ENCODE results near the gene PPIF. TPM values are rescaled to one million over a fixed set of nuclear protein-coding genes. Genes with fewer than 3 reads are reported as not detected.

The PPIF gene
- total and polyA plus RNA-seq, 2 of the 4 experiments (the other 2 are of a cell fraction), result 29.2 to 130 TPM

DNA sequence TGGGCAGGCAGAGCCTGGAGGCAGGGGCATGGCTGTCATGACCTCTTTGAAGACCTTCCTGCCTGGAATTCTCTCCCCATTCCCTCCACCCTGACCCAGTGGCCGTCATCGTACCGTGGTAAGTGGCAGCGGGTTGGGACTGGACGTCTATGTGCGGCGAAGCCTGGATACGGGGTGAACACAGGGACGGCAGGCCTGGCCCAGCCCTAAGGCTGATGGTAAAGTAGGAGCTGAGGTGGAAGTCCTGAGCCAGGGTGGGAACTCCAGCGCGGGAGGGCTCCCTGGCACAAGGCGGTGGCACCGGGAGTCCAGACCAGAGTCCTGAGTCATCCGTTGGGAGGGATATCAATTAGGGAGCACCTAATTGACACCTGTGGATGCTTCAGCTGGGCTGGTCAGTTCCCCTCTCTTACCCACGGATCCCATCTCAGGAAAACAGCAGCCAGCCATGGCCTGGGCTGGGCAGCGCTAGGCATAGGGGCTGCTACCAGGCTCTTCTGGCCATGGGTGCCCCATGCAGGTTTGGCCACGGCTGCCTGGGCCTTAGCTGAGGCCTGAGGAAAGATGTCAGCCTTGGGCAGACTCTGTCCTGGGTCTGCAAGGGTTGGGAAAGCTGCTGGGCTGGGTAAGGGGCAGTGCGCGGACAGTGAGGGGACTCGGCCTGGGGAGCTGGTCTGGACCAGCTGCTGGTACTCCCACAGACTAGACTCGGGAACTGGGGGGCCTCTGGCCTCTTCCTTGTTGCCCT, 3.3 kb downstream of the PPIF start:
- Histone ChIP-seq H2BK5ac (ENCODE audit: low read depth, low read length, poor library complexity, severe bottlenecking) (no peak overlapping the region), H3K27me3 (ENCODE audit: control insufficient read depth, insufficient read depth, low read length) (no peaks in the 10 kb centered on the region), H4K8ac (ENCODE audit: low read depth in 2 of 2, low read length in 2 of 2) (no peak overlapping the region), H2AK9ac (replicated peaks; ENCODE audit: low read depth, low read length, poor library complexity) (no peak overlapping the region), H3K27ac (ENCODE audit: insufficient read depth, low read length) (no peak overlapping the region), H3K23ac (ENCODE audit: low read depth, low read length) (no peak overlapping the region), H2BK120ac (ENCODE audit: low read depth, low read length) (no peak overlapping the region), H3K4ac (ENCODE audit: low read depth, low read length) (no peak overlapping the region), H3K4me1 (ENCODE audit: control insufficient read depth, insufficient read depth, low read length) (peaks cover 15% of the 10 kb centered on the region), H3K79me1 (ENCODE audit: low read depth in 1 of 2, low read length in 2 of 2) (peaks cover 30 to 67% of the 10 kb centered on the region in 2 experiments), H3K14ac (replicated peaks; ENCODE audit: low read depth, low read length) (no peak overlapping the region), H3K56ac (ENCODE audit: extremely low read depth, insufficient read depth, low read length) (no peak overlapping the region), H3K9me1 (ENCODE audit: insufficient read depth, low read length) (peaks cover 24% of the 10 kb centered on the region), H2AFZ (replicated peaks; ENCODE audit: low read length, poor library complexity) (no peak overlapping the region), H2AK5ac (ENCODE audit: low read depth, low read length) (no peak overlapping the region), H3K36me3 (ENCODE audit: control insufficient read depth, insufficient read depth, low read length) (peaks cover 61% of the 10 kb centered on the region), H4K5ac (ENCODE audit: low read depth, low read length) (no peak overlapping the region), H4K91ac (ENCODE audit: insufficient read depth, low read depth, low read length) (no peak overlapping the region), H4K20me1 (ENCODE audit: insufficient read depth, low read length) (peaks cover 58% of the 10 kb centered on the region), H2BK15ac (ENCODE audit: low read depth, low read length) (no peak overlapping the region), H3K18ac (ENCODE audit: low read depth, low read length) (no peak overlapping the region), H2BK20ac (ENCODE audit: low read depth, low read length) (no peak overlapping the region), H3K4me2 (ENCODE audit: low read depth, low read length) (no peak overlapping the region), H3K9me3 (ENCODE audit: control insufficient read depth, insufficient read depth, low read length) (no peaks in the 10 kb centered on the region), H3K4me3 (ENCODE audit: insufficient read depth, low read depth, low read length) (no peak overlapping the region), H3K9ac (ENCODE audit: low read depth, low read length) (no peak overlapping the region)
- no TSS peak for BruUV-seq (replicated peaks)
- dilution Hi-C loops (cut with HindIII; ENCODE audit: low sequenced_read_pairs, unreplicated experiment), result no loop called here
- DNase-seq, result no peak
- in situ Hi-C loops (cut with MboI; ENCODE audit: low sequenced_read_pairs), result no loop called here
- 91% methylated on average over 4 of the region's 21 CpGs; no CpG with 5 or more reads in 1 of the 2 experiments for WGBS, 2 experiments (ENCODE audit: extremely low coverage in 2 of 2, insufficient read length in 1 of 2)
- intact Hi-C loops (cut with micrococcal nuclease), result no loop called here
- TF ChIP-seq RAD21 (IDR thresholded peaks at IDR 0.05; ENCODE audit: low read length), result no peak
- TF ChIP-seq FOS (IDR thresholded peaks at IDR 0.05; ENCODE audit: low read depth, low read length), result no peak
- no peak for TF ChIP-seq BHLHE40 (IDR thresholded peaks at IDR 0.05; ENCODE audit: low read depth, low read length)
- no peak for TF ChIP-seq CEBPB (IDR thresholded peaks at IDR 0.05; ENCODE audit: low read depth, low read length)
- TF ChIP-seq, protein P1, sequence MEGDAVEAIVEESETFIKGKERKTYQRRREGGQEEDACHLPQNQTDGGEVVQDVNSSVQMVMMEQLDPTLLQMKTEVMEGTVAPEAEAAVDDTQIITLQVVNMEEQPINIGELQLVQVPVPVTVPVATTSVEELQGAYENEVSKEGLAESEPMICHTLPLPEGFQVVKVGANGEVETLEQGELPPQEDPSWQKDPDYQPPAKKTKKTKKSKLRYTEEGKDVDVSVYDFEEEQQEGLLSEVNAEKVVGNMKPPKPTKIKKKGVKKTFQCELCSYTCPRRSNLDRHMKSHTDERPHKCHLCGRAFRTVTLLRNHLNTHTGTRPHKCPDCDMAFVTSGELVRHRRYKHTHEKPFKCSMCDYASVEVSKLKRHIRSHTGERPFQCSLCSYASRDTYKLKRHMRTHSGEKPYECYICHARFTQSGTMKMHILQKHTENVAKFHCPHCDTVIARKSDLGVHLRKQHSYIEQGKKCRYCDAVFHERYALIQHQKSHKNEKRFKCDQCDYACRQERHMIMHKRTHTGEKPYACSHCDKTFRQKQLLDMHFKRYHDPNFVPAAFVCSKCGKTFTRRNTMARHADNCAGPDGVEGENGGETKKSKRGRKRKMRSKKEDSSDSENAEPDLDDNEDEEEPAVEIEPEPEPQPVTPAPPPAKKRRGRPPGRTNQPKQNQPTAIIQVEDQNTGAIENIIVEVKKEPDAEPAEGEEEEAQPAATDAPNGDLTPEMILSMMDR (conservative IDR thresholded peaks at IDR 0.05; ENCODE audit: low read depth, low read length), result no peak
- no peak for TF ChIP-seq RFX5 (IDR thresholded peaks at IDR 0.05; ENCODE audit: low read depth, low read length)
- no peak for TF ChIP-seq NFE2L2 (IDR thresholded peaks at IDR 0.05; ENCODE audit: low read depth, low read length)
- TF ChIP-seq MXI1 (IDR thresholded peaks at IDR 0.05; ENCODE audit: borderline replicate concordance, low read depth, low read length), result no peak
- TF ChIP-seq SMC3 (IDR thresholded peaks at IDR 0.05; ENCODE audit: low read depth, low read length), result no peak
- TF ChIP-seq POLR2A (IDR thresholded peaks at IDR 0.05; ENCODE audit: low read depth, low read length), result no peak
- no peak for TF ChIP-seq USF2 (IDR thresholded peaks at IDR 0.05; ENCODE audit: low read depth, low read length)
- no peak for TF ChIP-seq RCOR1 (IDR thresholded peaks at IDR 0.05; ENCODE audit: insufficient replicate concordance, low read length)
- no peak for TF ChIP-seq MAFK (IDR thresholded peaks at IDR 0.05; ENCODE audit: low read depth, low read length)
- no peak for TF ChIP-seq CHD1 (IDR thresholded peaks at IDR 0.05; ENCODE audit: low read depth, low read length)
- no peak for TF ChIP-seq ELK1 (IDR thresholded peaks at IDR 0.05; ENCODE audit: borderline replicate concordance, low read depth, low read length)
- TF ChIP-seq MAZ (IDR thresholded peaks at IDR 0.05; ENCODE audit: borderline replicate concordance, low read depth, low read length), result no peak
- ATAC-seq (ENCODE audit: low read depth), result no peak
- POLR2A ChIA-PET (ENCODE audit: unreplicated experiment), result interaction anchor here (0.6 kb wide), 1 partner anchor 77 kb away, joined by 3 read pairs; no protein-coding TSS in a partner anchor
- CTCF ChIA-PET, result no interaction called here
